ENCODE measurements around the gene NSUN3.

NSUN3 gene

DNA sequence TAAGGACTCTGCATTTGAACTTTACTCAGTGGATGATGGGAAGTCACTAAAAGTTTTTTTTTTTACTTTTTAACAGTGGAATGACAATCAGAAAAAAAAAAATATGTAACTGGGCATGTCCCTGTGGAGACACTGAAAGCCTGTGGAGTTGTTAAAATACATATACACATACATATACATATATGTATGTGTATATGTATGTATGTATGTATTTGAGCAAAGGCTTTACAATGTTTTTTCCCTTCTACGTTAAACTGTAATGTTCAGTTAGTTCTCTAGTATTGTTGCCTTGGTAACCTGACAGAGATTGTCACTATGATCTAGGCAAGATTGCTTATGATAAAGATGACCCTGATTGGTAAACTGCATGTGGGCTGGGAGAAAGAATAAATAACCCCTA, 30.3 kb downstream of the NSUN3 start:
- Histone ChIP-seq H3K27ac (ENCODE audit: low read depth, low read length) (no peak overlapping the region), H2AFZ (ENCODE audit: low read depth, low read length, severe bottlenecking) (no peak overlapping the region), H3K9ac (ENCODE audit: low read length) (no peak overlapping the region), H3K4me2 (ENCODE audit: low read depth, low read length, poor library complexity, severe bottlenecking) (no peak overlapping the region), H3K9me2 (replicated peaks; ENCODE audit: insufficient read depth, low read length) (no peaks in the 10 kb centered on the region), H3K4me3 (ENCODE audit: insufficient read depth, low read length, poor library complexity, severe bottlenecking) (no peak overlapping the region), H3K36me3 (ENCODE audit: low read length) (peaks cover 9% of the 10 kb centered on the region; the same call in 1 of the 2 replicates), H3F3A (ENCODE audit: insufficient read depth) (no peaks in the 10 kb centered on the region), H3K27me3 (ENCODE audit: low read length) (no peaks in the 10 kb centered on the region), H4K20me1 (ENCODE audit: low read depth, low read length) (no peaks in the 10 kb centered on the region), H3K79me2 (ENCODE audit: insufficient read depth, low read length) (no peaks in the 10 kb centered on the region), H3K9me3 (ENCODE audit: insufficient read depth, low read length) (no peaks in the 10 kb centered on the region)
- TF ChIP-seq, protein P1, sequence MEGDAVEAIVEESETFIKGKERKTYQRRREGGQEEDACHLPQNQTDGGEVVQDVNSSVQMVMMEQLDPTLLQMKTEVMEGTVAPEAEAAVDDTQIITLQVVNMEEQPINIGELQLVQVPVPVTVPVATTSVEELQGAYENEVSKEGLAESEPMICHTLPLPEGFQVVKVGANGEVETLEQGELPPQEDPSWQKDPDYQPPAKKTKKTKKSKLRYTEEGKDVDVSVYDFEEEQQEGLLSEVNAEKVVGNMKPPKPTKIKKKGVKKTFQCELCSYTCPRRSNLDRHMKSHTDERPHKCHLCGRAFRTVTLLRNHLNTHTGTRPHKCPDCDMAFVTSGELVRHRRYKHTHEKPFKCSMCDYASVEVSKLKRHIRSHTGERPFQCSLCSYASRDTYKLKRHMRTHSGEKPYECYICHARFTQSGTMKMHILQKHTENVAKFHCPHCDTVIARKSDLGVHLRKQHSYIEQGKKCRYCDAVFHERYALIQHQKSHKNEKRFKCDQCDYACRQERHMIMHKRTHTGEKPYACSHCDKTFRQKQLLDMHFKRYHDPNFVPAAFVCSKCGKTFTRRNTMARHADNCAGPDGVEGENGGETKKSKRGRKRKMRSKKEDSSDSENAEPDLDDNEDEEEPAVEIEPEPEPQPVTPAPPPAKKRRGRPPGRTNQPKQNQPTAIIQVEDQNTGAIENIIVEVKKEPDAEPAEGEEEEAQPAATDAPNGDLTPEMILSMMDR (IDR thresholded peaks at IDR 0.05; ENCODE audit: insufficient read depth, low read length, poor library complexity, severe bottlenecking), result no peak
- TF ChIP-seq EZH2phosphoT487 (conservative IDR thresholded peaks at IDR 0.05; ENCODE audit: low read length), result no peak

DNA sequence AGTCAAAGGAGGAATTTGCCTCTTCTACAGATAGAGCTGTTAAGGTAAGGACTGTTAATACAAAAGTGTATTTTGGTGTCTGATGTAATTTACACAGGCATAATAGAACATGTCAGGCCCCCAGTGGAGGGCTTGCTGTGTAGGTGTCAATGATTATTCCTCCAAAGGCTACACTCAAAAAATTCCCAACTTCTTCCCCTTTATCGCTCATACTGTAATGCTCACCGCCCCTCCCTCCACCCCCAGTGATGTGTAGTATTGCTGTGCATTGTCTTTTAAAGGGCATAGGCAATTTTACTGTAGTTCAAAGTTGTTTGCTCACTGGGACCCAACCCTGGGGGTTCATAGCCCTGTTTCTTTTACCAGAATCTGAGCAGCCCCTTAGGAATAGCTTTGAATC, 32.2 kb downstream of the NSUN3 start:
- no peaks in the 10 kb centered on the region for H4K20me1 ChIP-seq (ENCODE audit: low read depth, low read length)
- H3K27ac ChIP-seq (ENCODE audit: low read depth, low read length), result no peak overlapping the region
- no peaks in the 10 kb centered on the region for H3K9me3 ChIP-seq (ENCODE audit: insufficient read depth, low read length)
- no peak overlapping the region for H3K4me3 ChIP-seq (ENCODE audit: insufficient read depth, low read length, poor library complexity, severe bottlenecking)
- peaks cover 9% of the 10 kb centered on the region; the same call in 1 of the 2 replicates for H3K36me3 ChIP-seq (ENCODE audit: low read length)
- H3F3A ChIP-seq (ENCODE audit: insufficient read depth), result no peaks in the 10 kb centered on the region
- H2AFZ ChIP-seq (ENCODE audit: low read depth, low read length, severe bottlenecking), result no peak overlapping the region
- H3K9ac ChIP-seq (ENCODE audit: low read length), result no peak overlapping the region
- no peaks in the 10 kb centered on the region for H3K79me2 ChIP-seq (ENCODE audit: insufficient read depth, low read length)
- no peaks in the 10 kb centered on the region for H3K27me3 ChIP-seq (ENCODE audit: low read length)
- no peak overlapping the region for H3K4me2 ChIP-seq (ENCODE audit: low read depth, low read length, poor library complexity, severe bottlenecking)
- TF ChIP-seq, protein P1 (IDR thresholded peaks at IDR 0.05; ENCODE audit: insufficient read depth, low read length, poor library complexity, severe bottlenecking), result no peak
- H3K9me2 ChIP-seq (replicated peaks; ENCODE audit: insufficient read depth, low read length), result no peaks in the 10 kb centered on the region

DNA sequence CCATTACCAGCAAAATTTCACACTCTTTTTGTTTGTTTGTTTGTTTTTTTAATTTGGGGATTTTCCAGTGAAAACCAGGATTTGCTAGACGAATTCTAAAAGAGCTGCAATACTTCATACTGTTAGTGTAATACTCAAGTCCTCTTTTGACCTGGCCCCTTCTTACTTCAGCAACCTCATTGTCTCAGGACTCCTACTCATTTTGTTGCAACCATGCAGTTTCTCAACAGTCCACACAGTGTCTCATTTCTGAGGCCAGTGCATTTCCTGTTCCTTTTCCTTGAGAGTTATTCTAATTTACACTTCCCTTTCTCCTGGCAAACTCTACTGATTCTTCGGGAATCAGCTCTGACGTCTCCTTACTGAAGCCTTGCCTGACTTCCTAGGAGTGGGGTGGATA, 35.6 kb downstream of the NSUN3 start:
- no peaks in the 10 kb centered on the region for H3F3A ChIP-seq (ENCODE audit: insufficient read depth)
- no peaks in the 10 kb centered on the region for H4K20me1 ChIP-seq (ENCODE audit: low read depth, low read length)
- H2AFZ ChIP-seq (ENCODE audit: low read depth, low read length, severe bottlenecking), result no peak overlapping the region
- H3K9me2 ChIP-seq (replicated peaks; ENCODE audit: insufficient read depth, low read length), result no peaks in the 10 kb centered on the region
- no peaks in the 10 kb centered on the region for H3K27me3 ChIP-seq (ENCODE audit: low read length)
- H3K79me2 ChIP-seq (ENCODE audit: insufficient read depth, low read length), result no peaks in the 10 kb centered on the region
- peaks cover 9% of the 10 kb centered on the region; the same call in 1 of the 2 replicates for H3K36me3 ChIP-seq (ENCODE audit: low read length)
- H3K9ac ChIP-seq (ENCODE audit: low read length), result no peak overlapping the region
- no peak overlapping the region for H3K4me2 ChIP-seq (ENCODE audit: low read depth, low read length, poor library complexity, severe bottlenecking)
- H3K27ac ChIP-seq (ENCODE audit: low read depth, low read length), result no peak overlapping the region
- H3K9me3 ChIP-seq (ENCODE audit: insufficient read depth, low read length), result no peaks in the 10 kb centered on the region
- no peak overlapping the region for H3K4me3 ChIP-seq (ENCODE audit: insufficient read depth, low read length, poor library complexity, severe bottlenecking)
- TF ChIP-seq, protein P1 (IDR thresholded peaks at IDR 0.05; ENCODE audit: insufficient read depth, low read length, poor library complexity, severe bottlenecking), result no peak
- TF ChIP-seq EZH2phosphoT487 (conservative IDR thresholded peaks at IDR 0.05; ENCODE audit: low read length), result no peak
